Measurements from ENCODE around the gene HOXB1.
A peak's percentile ranks its signal among the peaks of the same experiment; 100 is the strongest.

Gene HOXB1

DNA sequence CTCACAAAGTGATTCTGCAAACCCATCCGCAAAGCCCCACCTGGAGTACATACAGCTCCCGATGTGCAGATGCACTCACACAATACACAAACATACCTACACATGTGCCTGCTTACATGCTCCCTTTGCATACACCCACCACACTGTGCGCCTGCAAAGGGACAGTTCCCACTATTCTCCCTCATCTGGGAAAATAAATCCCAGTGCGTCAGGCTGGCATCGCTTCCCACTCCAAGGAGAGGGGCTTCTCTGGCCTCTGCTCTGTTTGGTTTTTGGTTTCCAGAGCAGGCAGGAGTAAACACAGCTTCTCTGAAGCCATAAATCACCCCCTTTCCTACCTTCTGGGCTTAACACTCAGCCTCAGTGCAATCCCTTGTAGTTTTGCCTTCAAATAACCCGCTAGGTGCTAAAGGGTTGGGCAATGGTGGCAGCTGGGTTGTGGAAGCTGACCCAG, 32.6 kb upstream of the HOXB1 start:
- Mint-ChIP-seq H3K36me3 (no peaks in the 10 kb centered on the region), H3K4me1 (peaks cover 3 to 9% of the 10 kb centered on the region in 2 donors), H3K27ac (no peak overlapping the region), H3K27me3 (peaks cover 45 to 53% of the 10 kb centered on the region in 2 donors), H3K9me3 (no peaks in the 10 kb centered on the region), H3K4me3 (no peak overlapping the region)
- DNase-seq: no peak
- ATAC-seq (replicated peaks): no peak

GRCh38 chr17:48562934-48563333, 32.1 kb upstream of the HOXB1 start:
- Mint-ChIP-seq H3K27ac (no peak overlapping the region), H3K4me1 (peaks cover 2 to 6% of the 10 kb centered on the region in 2 donors), H3K9me3 (no peaks in the 10 kb centered on the region), H3K4me3 (no peak overlapping the region), H3K27me3 (peaks cover 47 to 58% of the 10 kb centered on the region in 2 donors), H3K36me3 (no peaks in the 10 kb centered on the region)
- DNase-seq (no peak), ATAC-seq (replicated peaks) (no peak)

GRCh38 chr17:48561884-48562810, 31.3 kb upstream of the HOXB1 start:
- Mint-ChIP-seq H3K4me3 (no peak overlapping the region), H3K27me3 (peaks cover 50 to 63% of the 10 kb centered on the region in 2 donors), H3K9me3 (no peaks in the 10 kb centered on the region), H3K27ac (no peak overlapping the region), H3K36me3 (no peaks in the 10 kb centered on the region), H3K4me1 (peaks cover 2 to 6% of the 10 kb centered on the region in 2 donors)
- no peak for ATAC-seq (replicated peaks)
- no peak for DNase-seq

DNA sequence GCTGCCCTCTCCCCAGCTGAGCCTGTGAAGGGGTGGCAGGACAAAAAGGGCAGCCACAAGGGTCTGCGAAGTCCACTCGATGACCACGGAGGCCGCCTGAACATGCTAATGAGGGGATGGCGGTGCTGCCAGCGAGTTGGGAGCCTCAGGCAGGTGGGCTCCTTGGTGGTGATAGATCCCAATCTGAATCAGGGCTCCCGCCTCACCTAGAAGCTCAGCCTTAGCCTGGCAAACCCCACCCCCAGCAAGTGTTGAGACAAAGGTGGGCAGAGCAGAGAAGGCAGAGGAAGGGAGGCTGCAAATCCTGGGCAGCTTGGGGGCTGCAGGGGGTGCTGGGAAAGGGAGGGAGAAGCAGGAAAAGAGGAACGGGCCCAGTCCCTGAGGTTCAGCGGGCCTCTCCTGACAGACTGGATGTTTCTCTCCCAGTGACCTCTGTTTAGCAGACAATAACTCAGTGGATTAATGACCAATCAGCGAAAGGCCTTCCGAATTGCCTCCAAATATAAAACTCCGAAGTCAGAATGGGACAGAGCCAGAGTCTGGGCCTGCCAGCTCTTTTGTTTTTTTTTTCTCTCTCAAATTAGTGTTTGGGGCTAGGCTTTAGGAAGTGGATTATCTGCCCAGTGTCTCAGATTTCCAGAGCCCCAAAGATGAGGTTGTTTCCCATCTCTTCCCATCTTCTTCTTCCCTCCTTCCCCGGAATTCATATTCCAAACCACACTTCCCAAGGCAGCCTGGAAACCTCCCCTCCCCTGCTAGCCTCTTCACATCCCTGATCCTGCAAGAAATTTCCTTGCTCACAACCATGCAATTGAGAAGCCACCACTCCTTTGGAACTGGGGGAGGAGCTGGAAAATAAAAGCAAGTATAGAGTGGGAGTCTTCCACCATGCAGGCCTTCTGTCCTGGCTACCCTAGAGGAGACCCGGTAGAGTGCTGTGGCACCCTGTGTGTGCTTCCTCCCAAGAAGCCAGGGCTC, 29.3 kb upstream of the HOXB1 start:
- H3K4me3 Mint-ChIP-seq: no peak overlapping the region

GRCh38 chr17:48559122-48559839, 28.5 kb upstream of the HOXB1 start:
- peaks cover 0 to 2% of the 10 kb centered on the region in 2 donors for H3K36me3 Mint-ChIP-seq
- peaks cover 70 to 92% of the 10 kb centered on the region in 2 donors for H3K27me3 Mint-ChIP-seq
- H3K4me3 Mint-ChIP-seq: no peak overlapping the region
- H3K27ac Mint-ChIP-seq: no peak overlapping the region
- no peak for ATAC-seq (replicated peaks)
- peaks cover 3 to 17% of the 10 kb centered on the region in 2 donors for H3K4me1 Mint-ChIP-seq
- DNase-seq: no peak
- no peaks in the 10 kb centered on the region for H3K9me3 Mint-ChIP-seq

More for the DNA sequence above, 29.3 kb upstream of the HOXB1 start:
- ATAC-seq (replicated peaks) (no peak), DNase-seq (no peak)
- H3K9me3 Mint-ChIP-seq: no peaks in the 10 kb centered on the region
- H3K27ac Mint-ChIP-seq: peak overlapping the region; percentile 37
- H3K27me3 Mint-ChIP-seq: peaks cover 68 to 84% of the 10 kb centered on the region in 2 donors
- H3K36me3 Mint-ChIP-seq: no peaks in the 10 kb centered on the region
- peaks cover 3 to 15% of the 10 kb centered on the region in 2 donors for H3K4me1 Mint-ChIP-seq

DNA sequence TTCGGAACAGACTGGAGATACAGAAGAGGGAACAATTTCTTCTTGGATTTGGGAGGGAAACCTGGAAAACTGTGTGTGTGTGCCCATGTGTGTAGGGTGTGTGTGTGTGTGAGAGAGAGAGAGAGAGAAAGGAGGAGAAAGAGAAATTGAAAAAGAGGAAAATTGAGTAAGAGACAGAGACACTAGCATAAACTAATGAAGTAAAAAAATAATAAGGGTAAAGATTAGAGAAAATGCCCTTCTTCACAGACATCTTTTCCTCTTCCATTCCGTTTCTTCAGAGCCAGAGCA, 28.0 kb upstream of the HOXB1 start:
- DNase-seq (no peak), ATAC-seq (replicated peaks) (no peak)
- peaks cover 0 to 2% of the 10 kb centered on the region in 2 donors for H3K36me3 Mint-ChIP-seq
- no peak overlapping the region for H3K4me3 Mint-ChIP-seq
- peaks cover 71 to 95% of the 10 kb centered on the region in 2 donors for H3K27me3 Mint-ChIP-seq
- no peak overlapping the region for H3K27ac Mint-ChIP-seq
- H3K4me1 Mint-ChIP-seq: peaks cover 3 to 18% of the 10 kb centered on the region in 2 donors
- H3K9me3 Mint-ChIP-seq: no peaks in the 10 kb centered on the region

DNA sequence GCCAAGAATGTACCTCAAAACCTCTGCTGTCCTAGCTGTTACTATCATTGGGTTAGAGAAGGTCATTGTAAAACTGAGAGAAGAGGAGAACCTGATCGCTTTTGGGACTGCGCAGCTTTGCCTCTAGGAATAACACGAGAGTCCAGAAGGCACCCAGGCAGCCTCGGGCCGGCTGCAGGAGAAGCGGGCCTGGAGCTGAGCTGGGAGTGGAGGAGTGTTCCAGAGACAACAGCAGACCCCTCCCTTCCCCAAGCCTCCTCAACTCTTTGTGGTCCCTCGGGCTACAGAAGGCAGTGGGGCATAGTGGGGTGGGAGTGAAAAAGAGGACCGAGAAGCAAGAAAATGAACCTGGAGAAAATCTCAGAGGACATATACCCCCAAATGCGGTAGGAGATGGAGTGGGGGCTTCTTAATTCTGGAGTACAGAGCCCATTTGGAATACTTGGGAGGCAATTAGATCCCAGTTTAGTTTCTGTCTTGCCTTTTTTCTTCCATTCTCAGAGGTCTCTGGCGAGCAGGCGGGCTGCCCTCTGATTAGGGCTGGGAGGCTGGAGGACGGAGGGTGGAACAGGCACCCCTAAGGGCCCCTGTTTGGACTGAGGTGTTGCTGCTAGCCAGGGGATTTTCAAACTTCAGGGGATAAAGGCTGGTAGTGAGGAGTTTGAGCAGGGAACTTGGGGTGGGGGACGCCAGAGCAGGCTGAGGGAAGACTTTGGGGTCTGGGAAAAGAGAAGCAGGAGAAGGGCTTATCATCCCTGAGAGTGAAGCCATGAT, 27.4 kb upstream of the HOXB1 start:
- no peak overlapping the region for H3K4me3 Mint-ChIP-seq
- H3K9me3 Mint-ChIP-seq: no peaks in the 10 kb centered on the region
- peaks cover 3 to 18% of the 10 kb centered on the region in 2 donors for H3K4me1 Mint-ChIP-seq
- H3K36me3 Mint-ChIP-seq: peaks cover 0 to 2% of the 10 kb centered on the region in 2 donors
- DNase-seq (no peak), ATAC-seq (replicated peaks) (no peak)
- H3K27me3 Mint-ChIP-seq: peaks cover 66 to 95% of the 10 kb centered on the region in 2 donors
- no peak overlapping the region for H3K27ac Mint-ChIP-seq

GRCh38 chr17:48556576-48557401, 26.0 kb upstream of the HOXB1 start:
- Mint-ChIP-seq H3K27ac (no peak overlapping the region), H3K4me1 (peaks cover 5 to 29% of the 10 kb centered on the region in 2 donors), H3K27me3 (peaks cover 59 to 90% of the 10 kb centered on the region in 2 donors), H3K9me3 (no peaks in the 10 kb centered on the region), H3K36me3 (peaks cover 0 to 2% of the 10 kb centered on the region in 2 donors), H3K4me3 (no peak overlapping the region)
- ATAC-seq (replicated peaks) (no peak), DNase-seq (no peak)

- H3K9me3 Mint-ChIP-seq: no peaks in the 10 kb centered on the region
- ATAC-seq (replicated peaks) (no peak), DNase-seq (no peak)
- peaks cover 0 to 2% of the 10 kb centered on the region in 2 donors for H3K36me3 Mint-ChIP-seq
- H3K27ac Mint-ChIP-seq: no peak overlapping the region
- H3K4me3 Mint-ChIP-seq: no peak overlapping the region
- H3K4me1 Mint-ChIP-seq: peaks cover 5 to 30% of the 10 kb centered on the region in 2 donors
- peaks cover 55 to 87% of the 10 kb centered on the region in 2 donors for H3K27me3 Mint-ChIP-seq
Measured at GRCh38 chr17:48556229-48556575, 25.4 kb upstream of the HOXB1 start.

GRCh38 chr17:48555258-48556228, 24.7 kb upstream of the HOXB1 start:
- ATAC-seq (replicated peaks) (peak in 1 of 2 donors; percentile 38), DNase-seq (no peak)
- Mint-ChIP-seq H3K9me3 (no peaks in the 10 kb centered on the region), H3K27ac (no peak overlapping the region), H3K27me3 (peaks cover 52 to 82% of the 10 kb centered on the region in 2 donors), H3K4me3 (peak overlapping the region; percentile 51 to 63), H3K36me3 (peaks cover 0 to 2% of the 10 kb centered on the region in 2 donors), H3K4me1 (peaks cover 5 to 30% of the 10 kb centered on the region in 2 donors)

DNA sequence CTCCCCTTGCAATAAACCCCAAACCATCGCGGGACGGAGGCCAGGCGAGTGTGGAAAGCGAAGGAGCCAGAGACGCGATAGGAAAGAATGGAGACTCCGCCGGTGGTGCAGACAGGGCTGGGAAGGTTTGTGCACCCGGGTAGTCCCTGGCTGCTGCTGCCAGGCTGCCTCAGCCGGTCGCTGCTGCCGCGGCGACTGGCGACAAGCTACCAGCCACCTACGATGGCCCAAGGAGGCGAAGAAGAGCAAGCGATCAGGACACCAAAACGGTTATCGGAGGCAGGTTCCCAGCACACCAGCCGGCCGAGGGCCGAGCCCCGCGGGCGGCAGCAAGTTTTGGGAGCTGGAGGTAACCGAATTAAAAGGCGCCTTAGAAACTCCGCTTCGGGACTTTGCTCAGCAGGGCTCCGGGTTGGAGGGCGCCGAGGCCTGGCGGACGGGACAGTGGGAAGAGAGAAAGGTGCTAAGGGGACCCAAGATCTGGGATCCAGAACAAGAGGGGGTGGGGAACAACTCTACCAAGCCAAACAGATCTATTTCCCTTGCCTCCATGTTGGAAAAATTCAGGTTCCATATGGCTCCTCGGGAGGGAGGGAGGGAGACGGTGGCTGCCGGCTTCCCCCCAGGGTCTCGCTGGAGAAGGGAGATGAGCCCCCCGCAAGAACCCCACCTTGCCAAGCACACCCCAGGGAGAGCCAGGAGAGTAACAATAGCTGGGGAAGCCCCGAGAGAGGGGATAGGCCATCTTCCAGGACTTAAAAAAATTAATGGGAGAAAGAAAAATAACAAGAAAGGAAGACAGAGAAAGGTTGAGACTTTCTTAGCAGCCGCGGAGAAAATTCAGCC, 23.8 kb upstream of the HOXB1 start:
- Mint-ChIP-seq H3K36me3 (peaks cover 2 to 5% of the 10 kb centered on the region in 2 donors), H3K4me3 (peak overlapping the region in 1 of 2 donors; percentile 51), H3K27ac (no peak overlapping the region), H3K27me3 (peaks cover 55 to 83% of the 10 kb centered on the region in 2 donors), H3K4me1 (peaks cover 5 to 30% of the 10 kb centered on the region in 2 donors), H3K9me3 (no peaks in the 10 kb centered on the region)
- ATAC-seq (replicated peaks) (no peak), DNase-seq (no peak)
